ENCODE measurements around the gene MYO1D.

Gene MYO1D

DNA sequence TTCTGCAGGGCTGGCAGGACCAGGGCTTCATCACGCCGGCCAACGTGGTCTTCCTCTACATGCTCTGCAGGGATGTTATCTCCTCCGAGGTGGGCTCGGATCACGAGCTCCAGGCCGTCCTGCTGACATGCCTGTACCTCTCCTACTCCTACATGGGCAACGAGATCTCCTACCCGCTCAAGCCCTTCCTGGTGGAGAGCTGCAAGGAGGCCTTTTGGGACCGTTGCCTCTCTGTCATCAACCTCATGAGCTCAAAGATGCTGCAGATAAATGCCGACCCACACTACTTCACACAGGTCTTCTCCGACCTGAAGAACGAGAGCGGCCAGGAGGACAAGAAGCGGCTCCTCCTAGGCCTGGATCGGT lies 388.8 kb downstream of the MYO1D start:
- no peak for DNase-seq (ENCODE audit: low spot score)

DNA sequence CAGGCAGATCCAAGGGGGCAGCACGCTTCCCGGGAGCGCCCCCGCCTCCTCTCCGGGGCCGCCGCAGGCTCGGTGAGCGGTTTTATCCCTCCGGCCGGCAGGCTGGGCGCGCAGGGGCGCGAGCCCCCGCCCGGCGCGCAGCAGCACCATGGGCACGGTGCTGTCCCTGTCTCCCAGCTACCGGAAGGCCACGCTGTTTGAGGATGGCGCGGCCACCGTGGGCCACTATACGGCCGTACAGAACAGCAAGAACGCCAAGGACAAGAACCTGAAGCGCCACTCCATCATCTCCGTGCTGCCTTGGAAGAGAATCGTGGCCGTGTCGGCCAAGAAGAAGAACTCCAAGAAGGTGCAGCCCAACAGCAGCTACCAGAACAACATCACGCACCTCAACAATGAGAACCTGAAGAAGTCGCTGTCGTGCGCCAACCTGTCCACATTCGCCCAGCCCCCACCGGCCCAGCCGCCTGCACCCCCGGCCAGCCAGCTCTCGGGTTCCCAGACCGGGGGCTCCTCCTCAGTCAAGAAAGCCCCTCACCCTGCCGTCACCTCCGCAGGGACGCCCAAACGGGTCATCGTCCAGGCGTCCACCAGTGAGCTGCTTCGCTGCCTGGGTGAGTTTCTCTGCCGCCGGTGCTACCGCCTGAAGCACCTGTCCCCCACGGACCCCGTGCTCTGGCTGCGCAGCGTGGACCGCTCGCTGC lies 389.3 kb downstream of the MYO1D start:
- no peak for DNase-seq (ENCODE audit: low spot score)

DNA sequence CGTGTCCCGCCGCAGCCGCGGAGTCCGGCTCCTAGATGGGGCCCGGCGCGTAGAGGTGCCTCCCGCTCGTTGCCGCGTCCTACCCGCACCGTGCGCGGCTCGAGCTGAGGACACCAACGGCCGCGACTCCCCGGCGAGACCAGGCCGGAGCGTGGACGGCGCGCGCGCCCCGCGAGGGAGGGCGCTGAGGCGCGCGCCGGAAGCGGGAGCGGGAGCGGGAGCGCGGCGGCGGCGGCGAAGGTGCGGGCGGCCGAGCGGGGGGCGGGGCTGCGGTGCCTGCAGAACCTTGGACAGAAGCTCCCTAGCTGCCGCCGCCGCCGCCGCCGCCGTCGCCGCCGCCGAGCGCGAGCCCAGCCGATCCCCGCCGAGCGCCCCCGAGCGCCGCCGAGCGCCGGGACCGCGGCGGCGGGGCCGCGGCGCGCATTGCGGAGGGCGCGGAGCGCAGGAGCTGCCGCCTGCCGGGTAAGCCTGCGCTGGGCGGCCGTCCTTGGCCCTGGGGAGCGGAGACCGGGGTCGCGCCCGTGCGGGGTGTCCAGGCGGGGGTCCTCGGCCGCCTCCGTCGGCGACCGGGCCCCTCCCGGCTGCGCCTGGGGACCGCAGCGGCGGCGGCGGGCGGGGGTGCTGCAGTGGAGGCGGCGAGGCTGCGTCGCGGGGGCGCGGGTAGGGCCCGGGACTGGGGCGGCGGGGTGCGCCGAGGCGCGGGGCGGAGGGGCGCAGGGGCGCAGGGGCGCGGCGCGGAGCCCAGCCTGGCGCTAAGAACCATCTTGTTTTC lies 390.0 kb downstream of the MYO1D start, which contains the start of gene CDK5R1:
TSS of gene CDK5R1 (plus strand) at position 293 of the 772 bp plus-strand sequence. CDS start 628 bp downstream, outside the sequence.
- peak; percentile 67 for DNase-seq (ENCODE audit: low spot score)

GRCh38 chr17:32486111-32486700 lies 390.7 kb downstream of the MYO1D start:
- DNase-seq (ENCODE audit: low spot score) = peak; percentile 84

DNA sequence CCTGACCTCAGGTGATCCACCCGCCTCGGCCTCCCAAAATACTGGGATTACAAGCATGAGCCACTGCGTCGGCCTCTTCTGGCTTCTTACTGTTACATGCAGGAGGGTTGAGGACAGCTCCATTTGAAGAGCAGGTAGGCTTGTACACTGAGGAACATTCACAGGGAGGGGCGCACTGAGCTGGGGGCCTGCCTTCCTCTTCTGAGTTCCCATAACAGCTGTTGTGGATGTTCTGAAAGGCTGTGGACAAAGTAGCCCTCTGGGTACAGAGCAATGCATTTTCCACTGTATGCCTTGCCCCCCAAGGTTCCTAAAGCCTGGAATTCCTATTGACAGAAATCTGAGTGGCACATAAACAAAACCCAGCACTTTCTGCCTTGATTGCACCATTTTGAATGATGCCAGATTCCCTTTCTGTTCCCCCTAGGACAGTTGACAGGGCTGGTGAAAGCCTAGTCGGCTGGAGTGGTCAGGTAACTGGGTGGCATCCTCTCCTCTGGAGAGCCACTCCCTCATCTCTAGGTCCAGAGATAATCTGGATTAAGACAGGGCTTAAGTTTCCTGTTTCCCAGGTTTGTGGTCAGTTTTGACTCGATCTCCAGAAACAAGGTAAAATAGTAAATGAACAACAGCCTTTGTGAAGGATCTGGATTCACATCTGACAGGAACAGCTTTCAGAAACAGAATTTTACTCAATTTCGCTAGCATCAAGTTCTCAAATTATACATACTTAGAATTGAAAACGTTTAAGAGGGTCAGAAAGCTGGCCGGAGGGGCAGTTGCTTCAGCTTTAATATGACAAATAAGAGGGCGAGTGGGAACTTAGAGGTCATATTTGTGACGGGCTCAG lies 391.4 kb downstream of the MYO1D start:
- no peak for DNase-seq (ENCODE audit: low spot score)

DNA sequence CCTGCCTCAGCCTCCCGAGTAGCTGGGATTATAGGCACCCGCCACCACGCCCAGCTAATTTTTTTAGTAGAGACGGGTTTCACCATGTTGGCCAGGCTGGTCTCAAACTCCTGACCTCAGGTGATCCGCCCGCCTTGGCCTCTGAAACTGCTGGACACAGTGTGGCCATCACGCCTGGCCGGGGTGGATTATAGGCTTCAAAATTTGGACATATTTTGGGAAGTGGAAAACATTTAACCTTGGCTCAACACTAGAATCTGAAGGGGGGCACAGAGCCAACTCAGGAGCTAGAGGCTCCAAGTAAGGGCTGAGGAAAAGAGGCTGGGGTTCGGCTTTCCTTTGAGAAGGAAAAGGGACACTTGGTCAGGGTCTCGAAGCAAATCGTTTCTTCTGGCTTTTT lies 392.3 kb downstream of the MYO1D start:
- DNase-seq (ENCODE audit: low spot score) = no peak

DNA sequence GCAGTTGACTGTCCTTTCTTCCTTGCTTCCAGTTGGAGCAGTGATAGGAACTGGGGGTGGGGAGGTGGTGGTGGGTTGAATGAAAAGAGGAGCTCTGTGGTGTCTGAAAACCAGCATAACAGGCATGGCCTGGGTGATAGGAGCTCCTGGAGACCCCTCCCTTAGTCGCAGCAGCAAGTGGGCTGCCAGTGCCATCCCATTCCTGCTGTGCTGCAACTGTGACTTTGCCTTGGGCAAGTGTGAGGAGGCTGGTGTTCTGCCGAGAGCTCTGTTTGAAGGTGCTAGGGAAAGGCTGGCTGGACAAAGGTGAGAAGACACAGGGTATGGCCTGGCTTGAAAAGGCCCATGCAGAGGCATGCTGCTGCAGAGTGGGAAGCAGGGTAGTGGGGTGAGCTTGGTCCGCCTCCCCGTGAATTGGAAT lies 392.9 kb downstream of the MYO1D start:
- DNase-seq (ENCODE audit: low spot score) = no peak

DNA sequence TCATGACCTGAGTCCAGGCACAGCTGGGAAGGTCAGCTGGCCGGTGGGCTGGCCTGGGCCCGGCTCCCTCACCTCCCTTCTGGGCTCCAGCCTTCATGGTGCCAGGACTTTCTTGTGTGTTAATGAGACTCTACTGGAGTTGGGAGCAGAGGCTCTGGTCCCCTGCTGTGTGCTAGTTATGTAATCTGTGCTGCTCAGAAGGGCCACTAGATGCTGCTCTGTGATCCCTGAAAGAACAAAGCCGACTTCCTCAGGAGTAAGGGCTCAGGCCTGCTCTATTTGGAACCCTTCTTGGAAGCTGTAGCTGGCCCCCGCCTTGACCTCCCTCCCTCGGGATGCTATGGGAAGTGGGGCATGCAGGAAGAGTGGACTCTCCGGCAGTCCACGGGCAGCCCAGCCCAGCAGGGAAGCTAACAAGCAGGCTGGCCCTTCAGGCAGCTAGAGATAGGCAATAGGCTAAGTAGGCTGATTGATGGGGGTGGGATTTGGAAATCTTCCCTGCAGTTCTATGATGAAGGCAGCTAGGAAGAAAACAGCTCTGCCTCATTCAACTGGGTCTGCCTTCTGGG lies 393.4 kb downstream of the MYO1D start:
- DNase-seq (ENCODE audit: low spot score) = no peak

DNA sequence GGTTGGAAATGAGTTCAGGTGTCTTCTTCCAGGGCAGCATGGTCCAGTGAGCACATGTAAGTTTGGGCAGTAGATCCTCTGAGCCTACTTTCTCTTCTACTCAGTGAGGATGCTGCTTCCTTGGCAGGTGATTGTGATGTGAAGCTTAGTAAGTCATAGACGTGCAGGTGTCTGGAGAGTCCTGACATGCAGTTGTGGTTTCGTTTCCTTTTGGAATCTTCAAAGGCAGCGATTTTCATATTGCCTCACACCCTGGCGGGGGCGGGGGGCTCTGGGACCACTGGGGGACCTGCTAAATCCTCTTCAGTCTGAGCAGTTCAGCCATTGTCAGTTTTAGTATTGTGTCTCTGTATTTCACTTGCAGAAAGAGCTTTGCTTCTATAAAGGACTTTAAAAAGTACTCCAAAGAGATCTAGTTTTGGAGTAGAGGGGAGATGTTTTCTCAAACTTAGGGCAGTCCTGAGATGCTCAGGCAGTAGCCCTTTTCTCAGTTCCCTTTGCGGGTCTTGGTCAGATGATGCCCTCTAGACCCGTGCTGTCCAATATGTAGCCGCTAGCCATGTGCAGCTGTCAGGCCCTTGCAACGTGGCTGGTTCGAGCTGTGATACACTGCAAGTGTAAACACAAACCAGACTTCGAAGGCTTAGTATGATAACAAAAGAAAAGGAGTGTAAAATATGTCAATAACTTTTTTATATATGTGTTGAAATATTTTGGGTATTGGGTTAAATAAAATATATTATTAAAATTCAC lies 394.2 kb downstream of the MYO1D start:
- DNase-seq (ENCODE audit: low spot score) = no peak

DNA sequence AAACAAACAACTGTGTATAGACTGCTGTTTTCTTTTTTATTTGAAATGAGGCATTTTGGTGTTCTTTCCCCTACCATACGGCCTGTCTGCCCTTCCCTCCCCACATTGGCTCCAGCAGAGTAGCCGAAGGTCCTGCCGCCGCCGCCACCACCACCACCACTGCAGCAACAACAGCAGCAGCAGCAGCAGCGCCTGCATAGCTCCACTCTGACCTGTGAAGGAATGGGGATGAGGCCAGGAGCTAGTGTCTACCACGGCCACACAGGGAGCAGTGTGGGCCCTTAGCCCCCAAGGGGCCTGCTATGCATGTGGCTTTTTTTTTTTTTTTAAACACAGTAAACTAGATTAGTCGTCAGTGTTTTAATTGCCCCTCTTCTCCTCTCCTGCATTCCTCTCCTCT lies 395.7 kb downstream of the MYO1D start:
- no peak for DNase-seq (ENCODE audit: low spot score)

DNA sequence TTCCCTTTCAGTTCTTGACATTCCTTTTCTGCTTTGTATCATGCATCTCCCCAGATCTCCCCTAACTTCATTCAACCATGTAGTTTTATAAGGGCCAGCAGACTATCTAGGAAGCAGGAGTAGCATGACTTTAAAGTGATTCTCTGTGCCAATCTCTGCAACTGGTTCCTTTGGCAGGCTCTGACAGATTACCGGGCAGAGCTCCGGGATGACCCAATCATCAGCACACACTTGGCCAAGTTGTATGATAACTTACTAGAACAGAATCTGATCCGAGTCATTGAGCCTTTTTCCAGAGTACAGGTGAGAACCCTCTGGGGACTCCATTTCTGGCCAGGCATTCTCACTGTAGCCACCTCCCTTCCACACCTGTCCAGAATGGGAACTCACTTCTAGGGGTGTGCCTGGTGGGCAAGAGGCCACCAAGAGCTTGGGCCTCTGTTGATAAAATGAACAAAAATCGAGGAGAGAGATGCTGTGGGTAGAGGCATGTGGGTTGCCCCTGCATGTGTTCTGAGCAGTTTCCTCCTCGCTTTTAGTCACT lies 397.8 kb downstream of the MYO1D start:
- DNase-seq (ENCODE audit: low spot score) = no peak

GRCh38 chr17:32477220-32477619 lies 399.7 kb downstream of the MYO1D start:
- no peak for DNase-seq (ENCODE audit: low spot score)

DNA sequence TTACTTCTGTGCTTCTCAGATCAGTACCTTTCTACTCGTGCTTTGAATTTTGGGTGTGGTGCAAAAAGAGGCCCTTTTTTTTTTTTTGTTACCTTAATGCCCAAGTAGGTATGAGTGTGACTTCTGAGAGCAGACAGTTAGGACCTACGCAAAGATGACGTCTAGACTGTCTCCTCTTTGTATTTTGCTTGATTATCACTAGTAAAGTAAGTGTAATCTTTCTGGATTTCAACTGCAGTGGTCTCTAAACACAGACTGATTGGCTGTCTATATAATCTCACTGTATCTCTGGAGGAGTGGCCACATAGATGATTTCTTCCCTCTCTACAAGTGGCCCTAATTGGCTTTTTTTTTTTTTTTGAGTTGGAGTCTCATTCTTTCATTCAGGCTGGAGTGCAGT lies 401.7 kb downstream of the MYO1D start:
- no peak for DNase-seq (ENCODE audit: low spot score)

GRCh38 chr17:32471652-32472051 lies 405.3 kb downstream of the MYO1D start:
- DNase-seq (ENCODE audit: low spot score) = no peak

DNA sequence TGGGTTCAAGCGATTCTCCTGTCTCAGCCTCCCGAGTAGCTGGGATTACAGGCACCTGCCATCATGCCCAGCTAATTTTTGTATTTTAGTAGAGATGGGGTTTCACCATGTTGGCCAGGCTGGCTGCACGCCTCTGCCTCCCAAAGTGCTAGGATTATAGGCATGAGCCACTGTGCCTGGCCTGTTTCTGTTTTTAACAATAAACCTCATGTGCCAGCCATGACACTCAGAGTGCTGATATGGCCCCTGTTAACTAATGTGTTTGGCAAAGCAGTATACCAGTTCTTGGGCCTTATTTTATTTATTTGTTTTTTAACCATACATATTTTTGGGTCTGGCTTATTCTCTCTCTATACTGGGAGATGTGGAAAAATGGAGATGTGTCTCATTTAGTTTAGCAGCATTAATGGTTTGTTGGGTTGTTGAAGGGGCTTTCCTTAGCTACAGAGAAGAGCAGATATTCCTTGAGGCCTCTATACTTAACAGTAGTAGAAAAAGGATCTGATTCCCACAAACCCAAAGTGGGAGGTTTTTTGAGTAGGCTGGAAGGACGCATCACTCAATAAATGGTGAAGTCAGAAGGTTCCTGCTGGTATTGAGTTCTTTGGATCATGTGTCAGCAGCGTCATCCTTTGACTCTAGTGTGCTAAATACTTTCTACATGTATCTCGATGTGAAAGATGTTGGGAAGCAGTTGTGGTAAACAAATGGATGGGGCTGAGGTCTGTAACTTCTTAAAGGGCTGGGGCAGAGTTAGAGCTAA lies 406.3 kb downstream of the MYO1D start:
- DNase-seq (ENCODE audit: low spot score) = no peak

DNA sequence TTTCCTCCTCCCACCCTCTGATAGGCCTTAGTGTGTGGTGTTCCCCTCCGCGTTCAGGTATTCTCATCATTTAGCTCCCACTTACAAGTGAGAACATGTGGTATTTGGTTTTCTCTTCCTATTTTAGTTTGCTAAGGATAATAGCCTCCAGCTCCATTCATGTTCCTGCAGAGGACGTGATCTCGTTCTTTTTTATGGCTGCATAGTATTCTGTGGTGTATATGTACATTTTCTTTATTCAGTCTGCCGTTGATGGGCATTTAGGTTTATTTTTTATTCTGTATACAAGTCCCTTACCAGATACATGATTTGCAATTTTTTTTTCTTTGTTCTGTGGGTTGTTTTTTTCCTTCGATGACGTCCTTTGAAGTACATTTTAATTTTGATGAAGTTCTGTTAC lies 409.0 kb downstream of the MYO1D start:
- no peak for DNase-seq (ENCODE audit: low spot score)

- no peak for DNase-seq (ENCODE audit: low spot score)
These were observed 412.6 kb downstream of the MYO1D start for GRCh38 chr17:32464374-32464773.

GRCh38 chr17:32463304-32463703 lies 413.6 kb downstream of the MYO1D start:
- DNase-seq (ENCODE audit: low spot score) = no peak

DNA sequence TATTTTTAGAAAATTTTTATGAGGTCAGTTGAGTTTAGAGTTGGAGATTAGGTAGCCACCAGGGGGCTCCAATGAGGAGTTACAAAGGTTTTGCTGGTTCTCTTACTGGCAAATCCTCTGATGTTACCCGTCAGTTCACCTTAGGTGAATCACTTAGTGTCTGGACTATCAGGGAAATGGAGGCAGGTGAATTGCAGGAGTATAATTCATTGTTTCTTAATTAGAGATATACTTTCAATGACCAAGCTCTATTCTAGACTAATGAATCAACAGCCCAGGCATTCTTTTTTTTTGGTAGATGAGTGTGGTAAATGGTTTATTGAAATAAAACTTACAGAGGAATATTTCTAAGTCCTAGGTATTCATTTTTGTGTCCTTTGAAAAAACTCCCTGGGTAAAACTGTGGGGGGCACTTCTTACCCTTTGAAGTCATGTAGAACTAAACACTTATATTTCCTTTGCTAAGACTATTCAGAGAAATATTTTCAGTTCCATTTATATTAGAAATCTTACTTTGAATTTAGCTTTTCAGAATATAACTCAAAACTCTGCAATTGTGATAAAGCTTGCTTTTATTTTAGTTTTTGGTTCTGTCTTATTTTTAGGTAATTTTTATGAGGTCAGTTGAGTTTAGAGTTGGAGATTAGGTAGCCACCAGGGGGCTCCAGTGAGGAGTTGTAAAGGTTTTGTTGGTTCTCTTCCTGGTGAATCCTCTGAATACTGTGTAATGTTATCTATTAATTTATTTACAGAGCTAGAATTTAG lies 414.9 kb downstream of the MYO1D start:
- peak; percentile 45 for DNase-seq (ENCODE audit: low spot score)
